H1 (cell line): Measurements from ENCODE around the gene FSTL4.

Experiments used
- ATF3 ChIP-seq: IDR thresholded peaks from 2 replicates; pipeline ENCODE4 v1.6.1; 2011; ENCODE audit warnings: low read depth, mild to moderate bottlenecking, low read length; ENCODE audit not compliant: insufficient read depth
- CTCF ChIP-seq, 3 experiments: IDR thresholded peaks; 1 replicate in 2 of 3; 2 replicates in 1 of 3; pipeline versions ENCODE4 v1.5.1 to v1.6.1; 2011; ENCODE audit warnings: low read length in 3 of 3, mild to moderate bottlenecking in 3 of 3, inconsistent platforms in 2 of 3, low read depth in 1 of 3, moderate library complexity in 1 of 3; ENCODE audit not compliant: insufficient read depth in 1 of 3; ENCODE audit errors: control extremely low read depth in 1 of 3
- GTF2F1 ChIP-seq: IDR thresholded peaks from 2 replicates; pipeline ENCODE4 v1.6.1; 2012; ENCODE audit warnings: low read depth, low read length, improper control_type of control experiment, borderline replicate concordance
- MAX ChIP-seq: IDR thresholded peaks from 2 replicates; pipeline ENCODE4 v1.6.1; 2012; ENCODE audit warnings: inconsistent platforms
- RXRA ChIP-seq: IDR thresholded peaks from 2 replicates; pipeline ENCODE4 v1.6.1; 2011; ENCODE audit warnings: low read depth, mild to moderate bottlenecking, low read length, moderate library complexity; ENCODE audit not compliant: insufficient read depth
- TAF1 ChIP-seq: IDR thresholded peaks from 2 replicates; pipeline ENCODE4 v1.6.1; 2011; ENCODE audit warnings: mild to moderate bottlenecking, low read depth, low read length
- USF2 ChIP-seq: IDR thresholded peaks from 2 replicates; pipeline ENCODE4 v1.6.1; 2011; ENCODE audit warnings: low read length, improper control_type of control experiment
- YY1 ChIP-seq: IDR thresholded peaks from 2 replicates; pipeline ENCODE4 v1.6.1; 2011; ENCODE audit warnings: low read depth, mild to moderate bottlenecking, low read length

- TF ChIP-seq MAX (no peak), CTCF (IDR thresholded peaks at IDR 0.05; ENCODE audit: control extremely low read depth in 1 of 3, insufficient read depth in 1 of 3, low read depth in 1 of 3, low read length in 3 of 3) (no peak), ATF3 (no peak), TAF1 (no peak), RXRA (no peak), USF2 (no peak), YY1 (no peak), GTF2F1 (no peak)
Observed at GRCh38 chr5:133249593-133249992, 362.7 kb downstream of the FSTL4 start.
